Measurements from ENCODE around the gene CDH26.

CDH26 gene

GRCh38 chr20:59938221-59938620, 20.0 kb upstream of the CDH26 start:
- no peak overlapping the region for H3K4me3 ChIP-seq (ENCODE audit: insufficient read depth, low read length, poor library complexity, severe bottlenecking)
- H2AFZ ChIP-seq (ENCODE audit: low read depth, low read length, severe bottlenecking) = no peak overlapping the region
- H3K9ac ChIP-seq (ENCODE audit: low read length) = 0 out of 2 replicates have a peak overlapping the region, but pooled peaks have one; percentile 7
- TF ChIP-seq, protein P1, sequence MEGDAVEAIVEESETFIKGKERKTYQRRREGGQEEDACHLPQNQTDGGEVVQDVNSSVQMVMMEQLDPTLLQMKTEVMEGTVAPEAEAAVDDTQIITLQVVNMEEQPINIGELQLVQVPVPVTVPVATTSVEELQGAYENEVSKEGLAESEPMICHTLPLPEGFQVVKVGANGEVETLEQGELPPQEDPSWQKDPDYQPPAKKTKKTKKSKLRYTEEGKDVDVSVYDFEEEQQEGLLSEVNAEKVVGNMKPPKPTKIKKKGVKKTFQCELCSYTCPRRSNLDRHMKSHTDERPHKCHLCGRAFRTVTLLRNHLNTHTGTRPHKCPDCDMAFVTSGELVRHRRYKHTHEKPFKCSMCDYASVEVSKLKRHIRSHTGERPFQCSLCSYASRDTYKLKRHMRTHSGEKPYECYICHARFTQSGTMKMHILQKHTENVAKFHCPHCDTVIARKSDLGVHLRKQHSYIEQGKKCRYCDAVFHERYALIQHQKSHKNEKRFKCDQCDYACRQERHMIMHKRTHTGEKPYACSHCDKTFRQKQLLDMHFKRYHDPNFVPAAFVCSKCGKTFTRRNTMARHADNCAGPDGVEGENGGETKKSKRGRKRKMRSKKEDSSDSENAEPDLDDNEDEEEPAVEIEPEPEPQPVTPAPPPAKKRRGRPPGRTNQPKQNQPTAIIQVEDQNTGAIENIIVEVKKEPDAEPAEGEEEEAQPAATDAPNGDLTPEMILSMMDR (IDR thresholded peaks at IDR 0.05; ENCODE audit: insufficient read depth, low read length, poor library complexity, severe bottlenecking) = no peak
- no peak for TF ChIP-seq EZH2phosphoT487 (conservative IDR thresholded peaks at IDR 0.05; ENCODE audit: low read length)
- H3K27me3 ChIP-seq (ENCODE audit: low read length) = no peaks in the 10 kb centered on the region
- H3K4me2 ChIP-seq (ENCODE audit: low read depth, low read length, poor library complexity, severe bottlenecking) = peak overlapping the region; percentile 32
- no peaks in the 10 kb centered on the region for H4K20me1 ChIP-seq (ENCODE audit: low read depth, low read length)
- no peaks in the 10 kb centered on the region for H3K9me2 ChIP-seq (replicated peaks; ENCODE audit: insufficient read depth, low read length)
- no peaks in the 10 kb centered on the region for H3K9me3 ChIP-seq (ENCODE audit: insufficient read depth, low read length)
- H3F3A ChIP-seq (ENCODE audit: insufficient read depth) = peaks cover 23% of the 10 kb centered on the region
- peaks cover 15% of the 10 kb centered on the region for H3K79me2 ChIP-seq (ENCODE audit: insufficient read depth, low read length)
- peaks cover 15% of the 10 kb centered on the region for H3K36me3 ChIP-seq (ENCODE audit: low read length)
- H3K27ac ChIP-seq (ENCODE audit: low read depth, low read length) = no peak overlapping the region

DNA sequence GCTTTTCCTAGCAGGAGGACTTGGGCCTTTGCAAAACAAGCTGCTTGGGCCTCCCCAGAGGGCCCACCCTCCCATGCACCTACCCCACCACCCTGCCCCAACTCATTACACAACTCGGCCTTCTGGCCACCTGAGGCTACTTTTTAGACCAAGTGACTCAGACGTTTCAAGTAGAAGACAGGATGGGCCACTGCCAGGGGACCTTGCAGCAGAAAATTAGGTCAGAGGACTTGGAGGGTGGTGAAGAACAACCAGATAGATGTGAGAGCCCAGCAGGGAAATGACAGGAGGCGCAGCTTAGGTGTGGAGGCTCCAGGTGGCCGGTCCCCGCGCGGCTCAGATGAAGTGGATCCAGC, 19.5 kb upstream of the CDH26 start:
- Histone ChIP-seq H3K36me3 (ENCODE audit: low read length) (peaks cover 20% of the 10 kb centered on the region), H3K9me2 (replicated peaks; ENCODE audit: insufficient read depth, low read length) (no peaks in the 10 kb centered on the region), H3K79me2 (ENCODE audit: insufficient read depth, low read length) (peaks cover 15% of the 10 kb centered on the region), H3K27ac (ENCODE audit: low read depth, low read length) (no peak overlapping the region), H3K9me3 (ENCODE audit: insufficient read depth, low read length) (no peaks in the 10 kb centered on the region), H3K4me3 (ENCODE audit: insufficient read depth, low read length, poor library complexity, severe bottlenecking) (no peak overlapping the region), H3F3A (ENCODE audit: insufficient read depth) (peaks cover 23% of the 10 kb centered on the region), H3K27me3 (ENCODE audit: low read length) (no peaks in the 10 kb centered on the region), H2AFZ (ENCODE audit: low read depth, low read length, severe bottlenecking) (no peak overlapping the region), H3K4me2 (ENCODE audit: low read depth, low read length, poor library complexity, severe bottlenecking) (peak overlapping the region; percentile 32), H4K20me1 (ENCODE audit: low read depth, low read length) (no peaks in the 10 kb centered on the region), H3K9ac (ENCODE audit: low read length) (no peak overlapping the region)
- TF ChIP-seq, protein P1 (IDR thresholded peaks at IDR 0.05; ENCODE audit: insufficient read depth, low read length, poor library complexity, severe bottlenecking) = no peak
- TF ChIP-seq EZH2phosphoT487 (conservative IDR thresholded peaks at IDR 0.05; ENCODE audit: low read length) = no peak

DNA sequence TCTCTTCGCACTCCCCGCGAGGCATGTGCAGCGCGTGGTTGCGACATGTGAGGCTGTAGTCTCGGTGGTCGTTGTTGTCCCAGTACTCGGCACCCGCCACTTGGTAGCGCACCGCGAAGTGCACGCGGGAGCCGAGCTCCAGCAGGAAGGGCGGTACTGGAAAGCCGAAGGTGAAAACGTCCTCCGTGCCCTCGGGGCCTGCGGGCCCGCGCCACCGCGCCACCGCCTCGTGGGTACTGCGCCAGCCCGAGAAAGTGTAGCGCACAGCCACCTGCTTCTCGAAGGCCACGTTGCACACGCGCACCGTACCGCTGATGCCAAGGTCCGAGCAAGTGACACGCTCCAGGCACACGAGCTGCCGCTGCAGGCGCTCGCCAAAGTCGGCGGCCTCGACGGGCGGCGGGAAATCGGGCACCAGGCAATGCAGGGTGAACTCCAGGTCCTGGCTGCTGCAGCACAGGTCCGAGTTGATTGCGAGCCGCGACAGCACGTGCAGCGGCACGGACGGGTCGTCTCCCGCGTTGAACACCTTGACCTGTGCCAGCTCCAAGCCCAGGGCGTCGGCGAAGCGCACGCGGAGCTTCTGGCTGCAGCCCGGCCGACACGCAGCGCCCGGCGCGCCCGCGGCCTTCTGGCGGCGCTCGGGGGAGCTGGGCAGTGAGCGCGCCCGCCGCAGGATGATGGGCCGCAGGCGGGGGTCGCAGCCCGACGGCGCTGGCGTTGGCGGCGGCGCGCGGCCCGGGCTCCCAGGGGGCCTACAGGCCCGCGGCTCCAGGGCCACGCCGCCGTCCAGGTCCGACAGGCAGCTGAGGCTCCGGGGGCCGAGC, 19.0 kb upstream of the CDH26 start:
- H2AFZ ChIP-seq (ENCODE audit: low read depth, low read length, severe bottlenecking) = peak overlapping the region; percentile 99
- H3K27ac ChIP-seq (ENCODE audit: low read depth, low read length) = no peak overlapping the region
- H3F3A ChIP-seq (ENCODE audit: insufficient read depth) = peaks cover 23% of the 10 kb centered on the region
- no peaks in the 10 kb centered on the region for H4K20me1 ChIP-seq (ENCODE audit: low read depth, low read length)
- peak overlapping the region; percentile 76 for H3K4me2 ChIP-seq (ENCODE audit: low read depth, low read length, poor library complexity, severe bottlenecking)
- peak overlapping the region; percentile 65 for H3K4me3 ChIP-seq (ENCODE audit: insufficient read depth, low read length, poor library complexity, severe bottlenecking)
- no peaks in the 10 kb centered on the region for H3K9me2 ChIP-seq (replicated peaks; ENCODE audit: insufficient read depth, low read length)
- TF ChIP-seq, protein P1 (IDR thresholded peaks at IDR 0.05; ENCODE audit: insufficient read depth, low read length, poor library complexity, severe bottlenecking) = no peak
- TF ChIP-seq EZH2phosphoT487 (conservative IDR thresholded peaks at IDR 0.05; ENCODE audit: low read length) = no peak
- H3K27me3 ChIP-seq (ENCODE audit: low read length) = no peaks in the 10 kb centered on the region
- H3K9ac ChIP-seq (ENCODE audit: low read length) = peak overlapping the region; percentile 77
- H3K36me3 ChIP-seq (ENCODE audit: low read length) = peaks cover 22% of the 10 kb centered on the region
- H3K9me3 ChIP-seq (ENCODE audit: insufficient read depth, low read length) = no peaks in the 10 kb centered on the region
- H3K79me2 ChIP-seq (ENCODE audit: insufficient read depth, low read length) = peaks cover 15% of the 10 kb centered on the region
